Esophagus muscularis mucosa (tissue), 4 donors: ENCODE measurements around the gene ANKS1B. TPM values are rescaled to one million over a fixed set of nuclear protein-coding genes. Genes with fewer than 3 reads are reported as not detected.

Source experiments
- DNase-seq: peaks from one replicate; pipeline ENCODE4 v3.0.0-alpha.2; 2017; ENCODE audit errors: extremely low spot score
- H3K27ac ChIP-seq, 4 donors: fragments of 200-600 bp; sonication (generic); replicated peaks in 1 of 4; 1 replicate in 3 of 4; 2 replicates in 1 of 4; pipeline ENCODE4 v1.5.1; 2016 to 2019; ENCODE audit warnings: mild to moderate bottlenecking in 1 of 4
- H3K27me3 ChIP-seq, 4 donors: fragments of 200-600 bp; sonication (generic); one replicate each; pipeline versions ENCODE4 v1.5.1 to v1.6.0; 2016 to 2019
- H3K36me3 ChIP-seq, 4 donors: fragments of 200-600 bp; sonication (generic); one replicate each; pipeline ENCODE4 v1.5.1; 2016 to 2019
- H3K4me1 ChIP-seq, 4 donors: fragments of 200-600 bp; sonication (generic); one replicate each; pipeline ENCODE4 v1.5.1; 2016 to 2019
- H3K4me3 ChIP-seq, 4 donors: fragments of 200-600 bp; sonication (generic); 1 replicate in 2 of 4; 2 replicates in 2 of 4; pipeline ENCODE4 v1.5.1; 2016 to 2019; ENCODE audit warnings: mild to moderate bottlenecking in 4 of 4, moderate library complexity in 1 of 4
- H3K9me3 ChIP-seq, 4 donors: fragments of 200-600 bp; sonication (generic); 1 replicate in 3 of 4; 2 replicates in 1 of 4; pipeline ENCODE4 v1.5.1; 2016 to 2019
- EP300 ChIP-seq: sonication (generic); formaldehyde crosslinking; IDR thresholded peaks from one replicate; pipeline ENCODE4 v1.6.1; 2017; ENCODE audit warnings: antibody characterized with exemption
- POLR2A ChIP-seq: fragments of 450-650 bp; IDR thresholded peaks from one replicate; pipeline ENCODE4 v1.6.1; 2017; ENCODE audit warnings: antibody characterized with exemption, moderate library complexity, mild to moderate bottlenecking, low read depth
- POLR2AphosphoS5 ChIP-seq, 2 donors: sonication (generic); formaldehyde crosslinking; IDR thresholded peaks; one replicate each; pipeline ENCODE4 v1.6.1; 2017; ENCODE audit warnings: antibody characterized with exemption in 2 of 2
- WGBS: methylation state at CpG from one replicate; pipeline ENCODE4 v1.1.5; 2018; 5-methylcytosine and 5-hydroxymethylcytosine counted together
- intact Hi-C: fragments of 100-400 bp; cut with DNase I; formaldehyde crosslinking; loops from one replicate; pipeline ENCODE4 v1.15.1; 2023
- total RNA-seq, 4 donors: library from RNA; depleted of rRNA; stranded (reverse); fragments of >200 nt; gene quantifications; one replicate each; pipeline versions ENCODE4 v1.1.0 to v1.2.1, GENCODE V29; 2016
- TF ChIP-seq, protein P1 (sequence below), 3 experiments: fragments of 200-600 bp in 2 of 3; fragments of 450-650 bp in 1 of 3; sonication (generic) in 2 of 3; IDR thresholded peaks; one replicate each; pipeline ENCODE4 v1.5.1; 2017 to 2019; ENCODE audit warnings: antibody characterized with exemption in 3 of 3, mild to moderate bottlenecking in 2 of 3, moderate library complexity in 1 of 3

ANKS1B gene
- total RNA-seq, 4 donors from 2014 or later, result 20.4 to 28.7 (median 21.6) TPM

DNA sequence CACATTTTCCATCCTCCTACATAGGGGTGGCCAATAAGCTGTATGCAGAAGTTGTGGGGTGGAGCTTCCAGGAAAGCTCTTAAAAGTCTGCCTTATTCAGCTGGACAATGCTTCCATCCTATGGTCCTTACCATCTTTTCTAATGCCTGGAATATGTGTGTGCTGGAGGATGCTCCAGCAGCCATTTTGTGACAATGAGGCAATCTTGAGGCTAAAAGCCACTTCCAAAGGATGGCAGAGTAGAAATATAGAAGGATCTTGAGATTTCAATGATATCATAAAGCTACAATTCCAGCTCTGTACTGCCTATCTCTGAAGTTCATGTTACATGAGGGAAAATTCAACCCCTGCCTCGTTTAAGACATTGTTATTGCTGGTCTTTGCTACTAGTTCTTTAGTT is 1244.0 kb downstream of the ANKS1B start:
- Histone ChIP-seq H3K36me3 (peaks cover 0 to 4% (median 0%) of the 10 kb centered on the region in 4 donors), H3K4me3 (no peak overlapping the region), H3K27me3 (peaks cover 0 to 2% (median 0%) of the 10 kb centered on the region in 4 donors), H3K9me3 (no peaks in the 10 kb centered on the region), H3K27ac (no peak overlapping the region), H3K4me1 (peaks cover 0 to 22% (median 14%) of the 10 kb centered on the region in 4 donors)
- WGBS, result 90% methylated on average over 1 of the region's 1 CpG
- TF ChIP-seq EP300, result no peak
- TF ChIP-seq POLR2A, result no peak
- TF ChIP-seq, protein P1, sequence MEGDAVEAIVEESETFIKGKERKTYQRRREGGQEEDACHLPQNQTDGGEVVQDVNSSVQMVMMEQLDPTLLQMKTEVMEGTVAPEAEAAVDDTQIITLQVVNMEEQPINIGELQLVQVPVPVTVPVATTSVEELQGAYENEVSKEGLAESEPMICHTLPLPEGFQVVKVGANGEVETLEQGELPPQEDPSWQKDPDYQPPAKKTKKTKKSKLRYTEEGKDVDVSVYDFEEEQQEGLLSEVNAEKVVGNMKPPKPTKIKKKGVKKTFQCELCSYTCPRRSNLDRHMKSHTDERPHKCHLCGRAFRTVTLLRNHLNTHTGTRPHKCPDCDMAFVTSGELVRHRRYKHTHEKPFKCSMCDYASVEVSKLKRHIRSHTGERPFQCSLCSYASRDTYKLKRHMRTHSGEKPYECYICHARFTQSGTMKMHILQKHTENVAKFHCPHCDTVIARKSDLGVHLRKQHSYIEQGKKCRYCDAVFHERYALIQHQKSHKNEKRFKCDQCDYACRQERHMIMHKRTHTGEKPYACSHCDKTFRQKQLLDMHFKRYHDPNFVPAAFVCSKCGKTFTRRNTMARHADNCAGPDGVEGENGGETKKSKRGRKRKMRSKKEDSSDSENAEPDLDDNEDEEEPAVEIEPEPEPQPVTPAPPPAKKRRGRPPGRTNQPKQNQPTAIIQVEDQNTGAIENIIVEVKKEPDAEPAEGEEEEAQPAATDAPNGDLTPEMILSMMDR (IDR thresholded peaks at IDR 0.05), result no peak
- no peak for TF ChIP-seq POLR2AphosphoS5 (IDR thresholded peaks at IDR 0.05)
- DNase-seq, result no peak
- intact Hi-C loops, result no loop called here

DNA sequence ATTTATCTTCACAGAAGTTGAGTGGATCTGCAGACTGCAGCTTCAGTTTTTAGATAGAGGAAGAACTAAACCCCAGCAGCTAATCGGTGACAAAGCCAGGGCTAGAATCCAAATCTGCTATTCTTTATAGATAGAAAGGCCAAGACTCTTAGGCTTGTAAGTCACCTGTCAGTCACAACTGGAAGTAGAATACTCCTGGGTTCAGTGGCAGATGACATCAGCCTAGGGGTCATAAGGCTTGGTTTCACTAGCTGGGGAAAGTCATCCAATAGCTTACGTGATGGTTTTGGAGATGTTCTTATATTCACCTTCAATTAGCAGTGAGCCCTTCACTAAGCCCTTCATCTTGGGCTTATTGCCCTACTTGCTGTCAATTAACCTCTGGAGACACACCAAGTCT is 1246.2 kb downstream of the ANKS1B start:
- H3K27ac ChIP-seq, result no peak overlapping the region
- TF ChIP-seq POLR2AphosphoS5 (IDR thresholded peaks at IDR 0.05) (no peak), POLR2A (no peak), EP300 (no peak)
- TF ChIP-seq, protein P1 (IDR thresholded peaks at IDR 0.05), result no peak

DNA sequence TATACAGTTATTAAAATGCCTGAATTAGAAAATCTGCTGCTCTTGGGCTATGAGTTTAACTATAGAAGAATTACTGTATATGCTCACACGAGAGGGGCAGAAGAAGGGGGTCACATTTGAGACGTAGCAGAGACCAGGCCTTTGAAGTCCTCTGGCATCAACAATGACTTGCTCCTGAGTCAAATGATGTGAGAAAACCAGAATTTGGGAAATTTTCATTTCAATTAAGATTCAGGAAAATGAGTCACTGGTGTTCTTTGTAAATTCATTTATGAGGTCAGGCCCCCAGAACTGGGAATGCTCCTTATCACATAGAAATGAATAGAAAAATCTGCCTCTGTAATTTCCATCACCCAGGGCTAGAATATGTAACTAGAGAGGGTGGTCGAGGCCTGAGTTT is 1246.7 kb downstream of the ANKS1B start:
- intact Hi-C loops, result no loop called here

More for the DNA sequence above, 1246.2 kb downstream of the ANKS1B start:
- no peak overlapping the region for H3K4me3 ChIP-seq
- no peak for DNase-seq
- H3K9me3 ChIP-seq, result no peaks in the 10 kb centered on the region
- H3K27me3 ChIP-seq, result no peaks in the 10 kb centered on the region
- WGBS, result 86% methylated on average over 2 of the region's 2 CpGs
- intact Hi-C loops, result no loop called here
- H3K36me3 ChIP-seq, result peaks cover 0 to 8% (median 3%) of the 10 kb centered on the region in 4 donors
- H3K4me1 ChIP-seq, result peaks cover 0 to 15% (median 11%) of the 10 kb centered on the region in 4 donors

DNA sequence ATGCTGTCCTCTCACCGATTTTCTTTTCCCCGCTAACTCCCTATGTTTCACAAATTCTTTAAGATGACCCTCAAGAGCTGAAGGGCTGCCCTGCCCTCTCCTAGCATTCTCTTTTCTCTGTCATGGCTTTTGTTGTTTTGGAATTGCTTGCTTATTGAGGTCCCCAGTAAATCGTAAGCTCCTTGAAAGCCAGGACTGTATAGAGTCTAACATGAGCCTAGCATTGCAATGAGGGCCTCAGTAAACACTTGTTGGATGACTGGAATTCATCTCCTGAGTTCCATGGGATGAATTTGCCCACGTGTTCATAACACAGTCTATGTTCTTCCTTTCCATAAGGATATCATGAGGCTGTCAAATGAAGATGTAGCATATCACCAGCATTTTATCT is 1247.4 kb downstream of the ANKS1B start:
- Histone ChIP-seq H3K9me3 (no peaks in the 10 kb centered on the region), H3K36me3 (peaks cover 0 to 20% (median 12%) of the 10 kb centered on the region in 4 donors), H3K4me3 (no peak overlapping the region), H3K4me1 (peaks cover 0 to 15% (median 11%) of the 10 kb centered on the region in 4 donors), H3K27me3 (no peaks in the 10 kb centered on the region), H3K27ac (no peak overlapping the region)
- DNase-seq, result no peak
- intact Hi-C loops, result no loop called here
- TF ChIP-seq POLR2AphosphoS5 (IDR thresholded peaks at IDR 0.05) (no peak), EP300 (no peak), POLR2A (no peak)
- TF ChIP-seq, protein P1 (IDR thresholded peaks at IDR 0.05), result no peak
- WGBS, result 51% methylated on average over 4 of the region's 4 CpGs

More for the DNA sequence above, 1246.7 kb downstream of the ANKS1B start:
- WGBS, result 84% methylated on average over 3 of the region's 3 CpGs
- no peak overlapping the region for H3K27ac ChIP-seq
- no peak overlapping the region for H3K4me3 ChIP-seq
- TF ChIP-seq POLR2AphosphoS5 (IDR thresholded peaks at IDR 0.05) (no peak), EP300 (no peak), POLR2A (no peak)
- TF ChIP-seq, protein P1 (IDR thresholded peaks at IDR 0.05), result no peak
- H3K27me3 ChIP-seq, result no peaks in the 10 kb centered on the region
- peaks cover 0 to 15% (median 11%) of the 10 kb centered on the region in 4 donors for H3K4me1 ChIP-seq
- H3K36me3 ChIP-seq, result peaks cover 0 to 13% (median 8%) of the 10 kb centered on the region in 4 donors
- no peaks in the 10 kb centered on the region for H3K9me3 ChIP-seq
- no peak for DNase-seq
